ENCODE data around the gene KLHL11. TPM values are rescaled to one million over a fixed set of nuclear protein-coding genes. Genes with fewer than 3 reads are reported as not detected.
A peak's percentile ranks its signal among the peaks of the same experiment; 100 is the strongest.

KLHL11 gene
- total RNA-seq, 1 donor from 2014 or later = 9.0 TPM

DNA sequence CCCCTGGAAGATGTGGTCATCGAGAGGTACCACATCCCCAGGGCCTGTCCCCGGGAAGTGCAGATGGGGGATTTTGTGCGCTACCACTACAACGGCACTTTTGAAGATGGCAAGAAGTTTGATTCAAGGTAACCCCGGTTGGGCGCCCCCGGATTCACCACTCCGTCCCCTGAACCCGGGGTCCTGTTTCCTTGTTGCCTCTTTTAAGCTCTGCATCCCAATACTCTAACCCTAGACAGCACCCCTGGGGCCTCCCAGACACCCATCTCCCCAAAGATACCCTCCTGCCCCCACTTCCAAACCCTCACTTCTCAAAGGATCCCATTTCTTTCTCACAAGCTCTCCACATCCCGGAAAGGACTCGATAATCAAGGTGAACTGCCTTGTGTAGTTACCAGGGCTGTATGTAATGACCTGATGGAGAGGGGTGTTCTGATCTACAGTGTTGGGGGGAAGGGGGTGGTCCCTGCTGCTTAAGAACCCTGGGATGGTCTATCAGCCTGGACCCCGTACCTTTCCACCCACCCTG, 52.0 kb downstream of the KLHL11 start:
- Mint-ChIP-seq H3K27me3 (ENCODE audit: unreplicated experiment) (peaks cover 11% of the 10 kb centered on the region), H3K27ac (ENCODE audit: unreplicated experiment) (peak overlapping the region; percentile 22), H3K36me3 (ENCODE audit: low read depth, unreplicated experiment) (peaks cover 11% of the 10 kb centered on the region), H3K4me1 (ENCODE audit: unreplicated experiment) (peaks cover 16% of the 10 kb centered on the region), H3K4me3 (ENCODE audit: unreplicated experiment) (peak overlapping the region; percentile 95), H3K9me3 (ENCODE audit: unreplicated experiment) (no peaks in the 10 kb centered on the region)
- TF ChIP-seq CTCF (IDR thresholded peaks at IDR 0.05; ENCODE audit: unreplicated experiment) = no peak
- no peak for DNase-seq (ENCODE audit: low spot score)

DNA sequence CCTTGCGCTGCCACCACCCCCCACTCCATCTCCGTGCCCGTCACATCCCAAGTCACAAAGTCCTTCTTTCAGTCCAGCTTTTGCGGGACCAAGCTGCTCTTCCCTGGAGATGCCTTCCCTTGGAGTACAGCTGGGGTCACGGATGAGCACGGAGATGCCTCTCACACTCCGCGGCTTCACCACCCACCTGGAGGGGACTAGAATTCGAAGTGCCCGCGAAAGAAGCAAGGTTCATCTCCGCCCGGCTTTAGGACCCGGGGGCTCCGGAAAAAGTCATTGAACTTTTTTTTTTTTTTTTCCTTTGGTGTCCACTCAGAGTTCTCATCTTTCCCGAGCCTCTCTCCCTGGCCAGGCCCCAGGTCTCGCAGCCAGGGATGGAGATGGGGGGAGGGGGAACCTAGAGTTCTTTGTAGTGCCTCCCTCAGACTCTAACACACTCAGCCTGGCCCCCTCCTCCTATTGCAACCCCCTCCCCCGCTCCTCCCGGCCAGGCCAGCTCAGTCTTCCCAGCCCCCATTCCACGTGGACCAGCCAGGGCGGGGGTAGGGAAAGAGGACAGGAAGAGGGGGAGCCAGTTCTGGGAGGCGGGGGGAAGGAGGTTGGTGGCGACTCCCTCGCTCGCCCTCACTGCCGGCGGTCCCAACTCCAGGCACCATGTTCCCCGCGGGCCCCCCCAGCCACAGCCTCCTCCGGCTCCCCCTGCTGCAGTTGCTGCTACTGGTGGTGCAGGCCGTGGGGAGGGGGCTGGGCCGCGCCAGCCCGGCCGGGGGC, 52.7 kb downstream of the KLHL11 start, which contains the start of gene FKBP10:
FKBP10 (plus strand) TSS at position 624 of the 771 bp plus-strand sequence; CDS start at position 655, 31 bp downstream.
- peak within 1 kb of the TSS; percentile 95 for H3K4me3 Mint-ChIP-seq (ENCODE audit: unreplicated experiment)
- peaks cover 11% of the 10 kb centered on the region for H3K27me3 Mint-ChIP-seq (ENCODE audit: unreplicated experiment)
- H3K4me1 Mint-ChIP-seq (ENCODE audit: unreplicated experiment) = peaks cover 16% of the 10 kb centered on the region
- H3K9me3 Mint-ChIP-seq (ENCODE audit: unreplicated experiment) = no peaks in the 10 kb centered on the region
- TF ChIP-seq CTCF (IDR thresholded peaks at IDR 0.05; ENCODE audit: unreplicated experiment) = no peak
- DNase-seq (ENCODE audit: low spot score) = peak; percentile 77
- H3K27ac Mint-ChIP-seq (ENCODE audit: unreplicated experiment) = peak within 1 kb of the TSS; percentile 27
- peaks cover 10% of the 10 kb centered on the region for H3K36me3 Mint-ChIP-seq (ENCODE audit: low read depth, unreplicated experiment)

DNA sequence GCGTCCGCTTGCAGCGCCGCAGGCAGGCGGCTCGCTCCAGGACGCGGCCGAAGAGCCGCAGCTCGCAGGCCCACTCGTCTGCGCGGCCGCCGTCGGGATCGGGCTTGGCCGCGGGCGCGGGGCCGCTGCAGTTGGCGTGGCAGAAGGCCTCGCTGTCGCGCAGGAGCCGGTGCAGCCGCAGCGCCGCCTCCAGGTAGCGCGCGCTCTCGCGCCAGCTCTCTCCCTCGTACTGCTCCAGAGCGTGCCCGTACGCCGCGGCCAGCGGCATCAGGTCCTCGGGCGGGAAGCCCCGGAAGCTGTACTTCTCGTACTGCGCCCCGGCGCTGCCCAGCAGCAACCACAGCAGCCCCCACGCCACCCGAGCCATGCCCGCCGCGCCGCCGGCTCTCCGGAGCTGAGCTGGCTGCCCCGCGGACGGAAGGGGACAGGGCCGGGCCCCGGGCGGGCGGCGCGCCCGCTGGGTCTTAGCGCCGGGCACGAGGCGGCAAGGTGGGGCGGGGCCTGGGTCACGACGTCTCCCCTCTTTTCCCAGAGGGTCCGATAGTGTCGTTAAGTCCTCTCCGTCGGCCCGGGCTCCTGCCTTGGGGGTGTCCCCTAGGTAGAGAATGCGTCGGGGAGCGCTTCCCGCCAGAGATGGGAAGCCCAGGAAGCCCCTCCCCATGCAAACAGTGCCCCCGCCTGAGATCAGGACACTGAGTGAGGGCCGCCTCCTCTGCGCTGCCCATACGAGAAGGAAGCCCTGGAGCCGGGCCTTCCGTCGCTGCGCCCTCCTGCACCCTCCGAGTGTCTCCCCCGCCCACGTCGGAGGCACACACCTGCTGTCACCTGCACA, 53.5 kb downstream of the KLHL11 start, which contains the start of gene P3H4:
P3H4 (minus strand) TSS at position 401 of the 832 bp plus-strand sequence; CDS start at position 367, 34 bp downstream.
- Mint-ChIP-seq H3K27ac (ENCODE audit: unreplicated experiment) (peak within 1 kb of the TSS; percentile 27), H3K27me3 (ENCODE audit: unreplicated experiment) (peaks cover 11% of the 10 kb centered on the region), H3K9me3 (ENCODE audit: unreplicated experiment) (no peaks in the 10 kb centered on the region), H3K4me1 (ENCODE audit: unreplicated experiment) (peaks cover 16% of the 10 kb centered on the region), H3K36me3 (ENCODE audit: low read depth, unreplicated experiment) (peaks cover 10% of the 10 kb centered on the region), H3K4me3 (ENCODE audit: unreplicated experiment) (peak within 1 kb of the TSS; percentile 95)
- peak; percentile 43 for TF ChIP-seq CTCF (IDR thresholded peaks at IDR 0.05; ENCODE audit: unreplicated experiment)
- DNase-seq (ENCODE audit: low spot score) = peak; percentile 76

DNA sequence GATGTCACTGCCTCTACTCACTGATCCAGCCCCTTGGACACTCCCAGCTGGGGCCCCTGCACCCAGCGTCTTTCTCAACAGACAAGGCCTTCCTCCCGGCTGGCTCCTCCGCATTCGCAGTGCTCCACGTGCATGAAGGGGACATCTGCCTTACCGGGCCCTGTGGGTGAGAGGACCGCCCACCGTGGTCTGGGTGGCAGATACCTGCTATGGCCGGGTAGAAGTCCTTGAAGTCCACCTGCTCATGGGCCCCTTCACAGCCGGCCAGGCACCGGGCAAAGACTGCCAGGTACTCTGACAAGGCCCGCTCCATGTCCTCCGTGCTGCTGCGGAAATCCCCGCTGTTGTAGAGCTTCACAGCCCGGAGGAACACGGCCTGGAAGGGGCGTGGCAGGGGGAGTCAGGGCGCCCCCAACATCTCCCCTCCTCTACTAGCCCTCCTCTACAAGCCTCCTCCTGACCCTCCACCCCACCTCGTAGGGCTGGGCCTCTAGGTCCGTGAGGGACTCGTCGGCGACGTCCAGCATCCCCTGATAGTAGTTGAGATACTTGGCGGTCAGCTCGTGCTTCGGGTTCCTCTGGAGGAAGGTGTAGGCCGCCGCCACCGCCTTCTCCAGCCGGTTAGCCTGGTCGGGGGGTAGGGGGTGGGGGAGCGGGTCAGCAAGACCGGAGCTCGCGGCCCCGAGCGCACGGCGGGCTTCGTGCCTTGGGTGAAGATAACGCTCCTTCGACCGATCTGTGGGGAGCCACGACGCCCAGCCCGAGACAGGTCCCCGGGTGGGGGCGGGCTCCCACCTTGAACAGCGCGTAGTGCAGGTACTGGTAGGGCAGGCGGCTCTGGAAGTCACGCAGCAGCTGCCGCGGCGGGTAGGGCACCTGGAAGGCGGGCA, 54.3 kb downstream of the KLHL11 start:
- peaks cover 16% of the 10 kb centered on the region for H3K4me1 Mint-ChIP-seq (ENCODE audit: unreplicated experiment)
- H3K4me3 Mint-ChIP-seq (ENCODE audit: unreplicated experiment) = peak overlapping the region; percentile 73
- H3K27me3 Mint-ChIP-seq (ENCODE audit: unreplicated experiment) = peaks cover 11% of the 10 kb centered on the region
- no peak for DNase-seq (ENCODE audit: low spot score)
- H3K27ac Mint-ChIP-seq (ENCODE audit: unreplicated experiment) = no peak overlapping the region
- no peak for TF ChIP-seq CTCF (IDR thresholded peaks at IDR 0.05; ENCODE audit: unreplicated experiment)
- no peaks in the 10 kb centered on the region for H3K9me3 Mint-ChIP-seq (ENCODE audit: unreplicated experiment)
- H3K36me3 Mint-ChIP-seq (ENCODE audit: low read depth, unreplicated experiment) = peaks cover 10% of the 10 kb centered on the region

Data from endothelial cell (in vitro differentiated cells).